ENCODE results near the gene LMTK3. TPM values are rescaled to one million over a fixed set of nuclear protein-coding genes. Genes with fewer than 3 reads are reported as not detected.

Gene LMTK3
- total and polyA plus RNA-seq, 2 of the 13 experiments (the other 11 are each of a cell fraction or from before 2014, with no cell fraction given): 0.18 to 0.29 TPM

GRCh38 chr19:48518207-48518606, 6.6 kb upstream of the LMTK3 start:
- WGBS (ENCODE audit: low lambda C conversion rate): 58% methylated on average over 3 of the region's 3 CpGs

GRCh38 chr19:48516536-48516935, 4.9 kb upstream of the LMTK3 start:
- intact Hi-C loops (cut with micrococcal nuclease; ENCODE audit: unreplicated experiment): loop anchor here (5.0 kb wide), 1 partner anchor 36 kb away; the partner anchor contains the start of gene SULT2B1
- H3K4me3 ChIP-seq (replicated peaks in 1 of 3; ENCODE audit: insufficient read depth in 1 of 3, low read depth in 2 of 3, low read length in 3 of 3): no peak overlapping the region; a peak in 1 of 6 replicates
- H3K4me1 ChIP-seq (ENCODE audit: insufficient read depth, low read length): peaks cover 30% of the 10 kb centered on the region
- BruUV-seq (replicated peaks): no TSS peak
- H3K79me2 ChIP-seq (ENCODE audit: insufficient read depth, low read length): no peaks in the 10 kb centered on the region
- H3K27ac ChIP-seq (ENCODE audit: extremely low read length, insufficient read depth, low read length): no peak overlapping the region
- H3K4me2 ChIP-seq (ENCODE audit: low read depth, low read length): peak overlapping the region; percentile 50
- 3% methylated on average over 5 of the region's 8 CpGs for WGBS (ENCODE audit: low lambda C conversion rate)
- DNase-seq (ENCODE audit: low spot score) (no peak), ATAC-seq (peak; percentile 28; the same call in 2 of the 3 replicates), FAIRE-seq (no peak)
- H2AFZ ChIP-seq (ENCODE audit: low read length): no peak overlapping the region
- in situ Hi-C loops (cut with HindIII; ENCODE audit: extremely low pct_ligation_motif_present, low pct_unique_long_range_greater_than_20kb): no loop called here
- H4K20me1 ChIP-seq (ENCODE audit: insufficient read depth, low read length): no peaks in the 10 kb centered on the region
- POLR2A ChIA-PET: interaction anchor here (1.0 kb wide), 1 partner anchor 103 kb away, joined by 3 read pairs; the partner anchor contains the start of genes RPL18 and SPHK2
- H3K36me3 ChIP-seq (replicated peaks in 1 of 2; ENCODE audit: control insufficient read depth in 1 of 2, insufficient read depth in 2 of 2, low read length in 2 of 2): no peaks in the 10 kb centered on the region
- H3K27me3 ChIP-seq (ENCODE audit: control insufficient read depth in 1 of 2, insufficient read depth in 2 of 2, low read length in 2 of 2): peaks cover 2 to 11% of the 10 kb centered on the region in 2 experiments; a peak in 3 of 5 replicates
- H3K9ac ChIP-seq (ENCODE audit: insufficient read depth, low read depth, low read length): no peak overlapping the region; the same call in 1 of the 2 replicates
- TF ChIP-seq THAP11 (CRISPR knock-in tag; IDR thresholded peaks at IDR 0.05) (peak; percentile 32; the same call in 1 of the 2 replicates), GTF3A (CRISPR knock-in tag; conservative IDR thresholded peaks at IDR 0.05) (no peak)
- H3K9me3 ChIP-seq (ENCODE audit: low read length): no peaks in the 10 kb centered on the region
- CTCF ChIA-PET (ENCODE audit: low intra/inter-chr PET ratio, low total read pairs): no interaction called here

More at GRCh38 chr19:48518207-48518606, 6.6 kb upstream of the LMTK3 start:
- H4K20me1 ChIP-seq (ENCODE audit: insufficient read depth, low read length): no peaks in the 10 kb centered on the region
- ATAC-seq (no peak), DNase-seq (ENCODE audit: low spot score) (no peak), FAIRE-seq (no peak)
- intact Hi-C loops (cut with micrococcal nuclease; ENCODE audit: unreplicated experiment) (loop anchor here (5.0 kb wide), 1 partner anchor 34 kb away; the partner anchor contains the start of gene SULT2B1), in situ Hi-C loops (cut with HindIII; ENCODE audit: extremely low pct_ligation_motif_present, low pct_unique_long_range_greater_than_20kb) (no loop called here)
- no peaks in the 10 kb centered on the region for H3K27me3 ChIP-seq (ENCODE audit: control insufficient read depth in 1 of 2, insufficient read depth in 2 of 2, low read length in 2 of 2)
- H3K4me1 ChIP-seq (ENCODE audit: insufficient read depth, low read length): peaks cover 21% of the 10 kb centered on the region
- H3K9ac ChIP-seq (ENCODE audit: insufficient read depth, low read depth, low read length): no peak overlapping the region
- H3K4me2 ChIP-seq (ENCODE audit: low read depth, low read length): no peak overlapping the region
- no peaks in the 10 kb centered on the region for H3K36me3 ChIP-seq (replicated peaks in 1 of 2; ENCODE audit: control insufficient read depth in 1 of 2, insufficient read depth in 2 of 2, low read length in 2 of 2)
- no TSS peak for BruUV-seq (replicated peaks)
- H2AFZ ChIP-seq (ENCODE audit: low read length): no peak overlapping the region
- CTCF ChIA-PET (ENCODE audit: low intra/inter-chr PET ratio, low total read pairs): no interaction called here
- TF ChIP-seq ZNF263 (CRISPR knock-in tag; IDR thresholded peaks at IDR 0.05) (no peak), ZNF24 (IDR thresholded peaks at IDR 0.05) (0 out of 2 replicates have a peak, but pooled peaks have one; percentile 76)
- POLR2A ChIA-PET: no interaction called here
- no peak overlapping the region for H3K27ac ChIP-seq (ENCODE audit: extremely low read length, insufficient read depth, low read length)
- no peaks in the 10 kb centered on the region for H3K9me3 ChIP-seq (ENCODE audit: low read length)
- H3K4me3 ChIP-seq (replicated peaks in 1 of 3; ENCODE audit: insufficient read depth in 1 of 3, low read depth in 2 of 3, low read length in 3 of 3): no peak overlapping the region
- H3K79me2 ChIP-seq (ENCODE audit: insufficient read depth, low read length): no peaks in the 10 kb centered on the region

All from HepG2 (cell line).